OCI-LY3 (cell line): ENCODE measurements around the gene KIAA1671.

Source experiments
- H2AFZ ChIP-seq: fragments of 200-600, 300-600 bp; shearing (Covaris generic); 2 replicates; pipeline ENCODE4 v1.6.0; 2014; ENCODE audit warnings: antibody characterized with exemption, low read depth, low read length
- H3K27ac ChIP-seq: fragments of 200-600, 300-600 bp; sonication (generic); 2 replicates; pipeline ENCODE4 v1.5.1; 2014; ENCODE audit warnings: mild to moderate bottlenecking, low read length, moderate library complexity, mixed read lengths
- H3K27me3 ChIP-seq: fragments of 200-600, 300-600 bp; sonication (generic); 2 replicates; pipeline ENCODE4 v1.6.1; 2014; ENCODE audit warnings: low read depth, low read length, mixed read lengths
- H3K36me3 ChIP-seq: fragments of 200-600, 300-600 bp; sonication (generic); replicated peaks from 2 replicates; pipeline ENCODE3; 2014; ENCODE audit warnings: low read depth, low read length, mixed read lengths
- H3K4me1 ChIP-seq: fragments of 300-600, 200-600 bp; sonication (generic); 2 replicates; pipeline ENCODE4 v1.6.1; 2014; ENCODE audit warnings: low read length, mixed read lengths
- H3K4me2 ChIP-seq: fragments of 200-600, 300-600 bp; sonication (generic); 2 replicates; pipeline ENCODE4 v1.6.1; 2014; ENCODE audit warnings: low read length, mixed read lengths
- H3K4me3 ChIP-seq: fragments of 300-600, 200-600 bp; sonication (generic); 2 replicates; pipeline ENCODE4 v1.5.1; 2014; ENCODE audit warnings: antibody characterized with exemption, mild to moderate bottlenecking, low read length, moderate library complexity
- H3K79me2 ChIP-seq: fragments of 300-600, 200-600 bp; shearing (Covaris generic); 2 replicates; pipeline ENCODE4 v1.6.1; 2014; ENCODE audit warnings: mild to moderate bottlenecking, low read length, mixed read lengths
- H3K9ac ChIP-seq: fragments of 300-600, 200-600 bp; shearing (Covaris generic); 2 replicates; pipeline ENCODE4 v1.6.0; 2014; ENCODE audit warnings: mild to moderate bottlenecking, low read length, moderate library complexity
- H3K9me3 ChIP-seq: fragments of 200-600, 300-600 bp; shearing (Covaris generic); 2 replicates; pipeline ENCODE4 v1.6.1; 2014; ENCODE audit warnings: low read length, mixed read lengths; ENCODE audit not compliant: insufficient read depth
- H4K20me1 ChIP-seq: fragments of 200-600, 300-600 bp; sonication (generic); 2 replicates; pipeline ENCODE4 v1.6.1; 2016; ENCODE audit warnings: low read length, mixed read lengths; ENCODE audit not compliant: insufficient read depth
- CTCF ChIP-seq: fragments of 200-600, 300-600 bp; sonication (generic); IDR thresholded peaks from 2 replicates; pipeline ENCODE4 v1.5.1; 2014; ENCODE audit warnings: antibody characterized with exemption, low read length, low read depth
- EZH2phosphoT487 ChIP-seq: fragments of 200-600 bp; shearing (Covaris generic); IDR thresholded peaks from 2 replicates; pipeline ENCODE4 v1.6.1; 2018; ENCODE audit warnings: antibody characterized with exemption, mixed run types, low read depth

KIAA1671 gene

GRCh38 chr22:25148149-25148691 lies 195.7 kb downstream of the KIAA1671 start:
- H3K4me3 ChIP-seq = no peak overlapping the region
- H2AFZ ChIP-seq = no peak overlapping the region
- H3K4me2 ChIP-seq = no peak overlapping the region
- no peaks in the 10 kb centered on the region for H3K9me3 ChIP-seq
- H3K27me3 ChIP-seq = peaks cover 13% of the 10 kb centered on the region
- H3K9ac ChIP-seq = no peak overlapping the region
- no peaks in the 10 kb centered on the region for H3K79me2 ChIP-seq
- H3K4me1 ChIP-seq = no peaks in the 10 kb centered on the region
- no peaks in the 10 kb centered on the region for H4K20me1 ChIP-seq
- no peaks in the 10 kb centered on the region for H3K36me3 ChIP-seq
- no peak for TF ChIP-seq EZH2phosphoT487
- no peak for TF ChIP-seq CTCF
- no peak overlapping the region for H3K27ac ChIP-seq

GRCh38 chr22:25149014-25149413 lies 196.5 kb downstream of the KIAA1671 start:
- no peak overlapping the region for H3K4me3 ChIP-seq
- no peaks in the 10 kb centered on the region for H3K36me3 ChIP-seq
- peaks cover 13% of the 10 kb centered on the region for H3K27me3 ChIP-seq
- no peaks in the 10 kb centered on the region for H3K9me3 ChIP-seq
- H4K20me1 ChIP-seq = no peaks in the 10 kb centered on the region
- no peak overlapping the region for H3K4me2 ChIP-seq
- H3K4me1 ChIP-seq = no peaks in the 10 kb centered on the region
- TF ChIP-seq EZH2phosphoT487 (no peak), CTCF (no peak)
- H2AFZ ChIP-seq = no peak overlapping the region
- H3K79me2 ChIP-seq = no peaks in the 10 kb centered on the region
- H3K9ac ChIP-seq = no peak overlapping the region
- H3K27ac ChIP-seq = no peak overlapping the region

- Histone ChIP-seq H3K4me2 (no peak overlapping the region), H3K4me1 (no peaks in the 10 kb centered on the region), H2AFZ (no peak overlapping the region), H3K27ac (no peak overlapping the region), H3K9me3 (no peaks in the 10 kb centered on the region), H3K4me3 (no peak overlapping the region), H4K20me1 (no peaks in the 10 kb centered on the region), H3K27me3 (peaks cover 8% of the 10 kb centered on the region), H3K36me3 (no peaks in the 10 kb centered on the region), H3K79me2 (no peaks in the 10 kb centered on the region), H3K9ac (no peak overlapping the region)
- TF ChIP-seq EZH2phosphoT487 (no peak), CTCF (no peak)
Measured at GRCh38 chr22:25153961-25154666, 201.6 kb downstream of the KIAA1671 start.

- H3K4me1 ChIP-seq = no peaks in the 10 kb centered on the region
- no peak overlapping the region for H3K9ac ChIP-seq
- H4K20me1 ChIP-seq = no peaks in the 10 kb centered on the region
- peaks cover 3% of the 10 kb centered on the region; the same call in 1 of the 2 replicates for H3K27me3 ChIP-seq
- no peaks in the 10 kb centered on the region for H3K9me3 ChIP-seq
- no peaks in the 10 kb centered on the region for H3K79me2 ChIP-seq
- no peak for TF ChIP-seq CTCF
- TF ChIP-seq EZH2phosphoT487 = no peak
- no peak overlapping the region for H3K4me2 ChIP-seq
- no peaks in the 10 kb centered on the region for H3K36me3 ChIP-seq
- H2AFZ ChIP-seq = no peak overlapping the region
- H3K27ac ChIP-seq = no peak overlapping the region
- H3K4me3 ChIP-seq = no peak overlapping the region
Measured at GRCh38 chr22:25154667-25154999, 202.1 kb downstream of the KIAA1671 start.
